HG03457 (cell line): ENCODE measurements around the gene FIGLA.
"Not testable (repeated sequence)": the region's sequence is repeated elsewhere in the genome, so short reads cannot be mapped to it uniquely, and the experiment has no call there.

ENCODE experiments used
- ATAC-seq: cut with Tn5 transposase; IDR thresholded peaks from one replicate; pipeline ENCODE4 v1.9.1; 2021; ENCODE audit warnings: moderate number of reproducible peaks; ENCODE audit not compliant: unreplicated experiment

Gene FIGLA

GRCh38 chr2:70747284-70747683 is 43.2 kb downstream of the FIGLA start:
- ATAC-seq, result no peak

- ATAC-seq, result no peak
Observed at GRCh38 chr2:70746094-70746974, 44.1 kb downstream of the FIGLA start.

- ATAC-seq, result no peak
Observed at GRCh38 chr2:70745276-70745825, 45.1 kb downstream of the FIGLA start.

- no peak for ATAC-seq
Observed at GRCh38 chr2:70744397-70744796, 46.0 kb downstream of the FIGLA start.

- no peak for ATAC-seq
Observed at GRCh38 chr2:70743677-70744076, 46.8 kb downstream of the FIGLA start.

GRCh38 chr2:70743068-70743467 is 47.4 kb downstream of the FIGLA start:
- ATAC-seq, result no peak

GRCh38 chr2:70739492-70739891 is 51.0 kb downstream of the FIGLA start:
- ATAC-seq, result not testable (repeated sequence)

GRCh38 chr2:70738159-70738558 is 52.3 kb downstream of the FIGLA start:
- no peak for ATAC-seq

GRCh38 chr2:70735071-70735470 is 55.4 kb downstream of the FIGLA start:
- ATAC-seq, result no peak

- no peak for ATAC-seq
Observed at GRCh38 chr2:70733646-70734180, 56.7 kb downstream of the FIGLA start.

GRCh38 chr2:70732766-70733645 is 57.4 kb downstream of the FIGLA start:
- ATAC-seq, result no peak

GRCh38 chr2:70730730-70731129 is 59.7 kb downstream of the FIGLA start:
- ATAC-seq, result no peak

GRCh38 chr2:70729647-70730046 is 60.8 kb downstream of the FIGLA start:
- no peak for ATAC-seq

- ATAC-seq, result no peak
Observed at GRCh38 chr2:70728128-70728527, 62.3 kb downstream of the FIGLA start.
